ENCODE results near the gene TXLNG. TPM values are rescaled to one million over a fixed set of nuclear protein-coding genes. Genes with fewer than 3 reads are reported as not detected.

TXLNG gene
- total RNA-seq, 2 donors from 2014 or later = 10.9 to 12.9 TPM

DNA sequence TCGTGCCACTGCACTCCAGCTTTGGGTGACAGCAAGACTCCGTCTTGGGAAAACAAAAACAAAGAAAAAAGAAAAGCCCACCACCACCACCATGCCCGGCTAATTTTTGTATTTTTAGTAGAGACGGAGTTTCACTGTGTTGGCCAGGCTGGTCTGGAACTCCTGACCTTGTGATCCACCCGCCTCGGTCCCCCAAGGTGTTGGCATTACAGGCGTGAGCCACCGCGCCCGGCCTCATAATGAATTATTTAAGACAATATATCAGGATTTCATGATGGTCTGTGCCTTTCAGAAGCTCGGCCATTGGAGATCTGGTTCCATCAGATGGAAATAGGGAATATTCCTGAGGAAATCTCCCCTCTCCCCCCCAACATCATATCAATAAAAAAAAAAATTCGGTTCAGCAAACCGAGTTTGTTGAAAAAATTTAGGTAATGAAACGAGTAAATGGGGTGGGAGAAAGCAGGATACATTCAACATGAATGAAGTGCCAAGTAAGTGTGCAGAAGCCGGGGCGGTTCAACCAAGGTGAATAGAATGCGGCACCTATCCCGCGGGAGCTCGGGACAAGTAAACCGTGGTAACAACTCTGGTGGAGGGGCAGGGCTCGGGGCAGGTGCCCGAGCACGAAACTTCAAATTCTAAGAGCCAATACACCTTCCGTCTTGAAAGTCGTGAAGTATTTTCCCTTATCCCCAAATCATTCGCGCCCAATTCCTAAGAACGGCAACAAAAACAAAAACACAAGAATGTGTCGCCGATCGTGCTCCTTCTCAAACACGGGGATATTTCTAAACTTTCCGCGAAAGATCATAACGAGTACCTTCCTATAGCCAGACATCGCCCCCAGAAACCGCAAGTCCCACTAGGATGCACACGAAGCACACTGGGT lies 773 bp upstream of the TXLNG start:
- no peak for ATAC-seq
- intact Hi-C loops (cut with DNase I) = loop anchor here (10.0 kb wide), 1 partner anchor 61 kb away; no protein-coding TSS in a partner anchor
- TF ChIP-seq CTCF (IDR thresholded peaks at IDR 0.05) (no peak), POLR2A (IDR thresholded peaks at IDR 0.05) (no peak)

GRCh38 chrX:16786791-16787735 lies 797 bp downstream of the TXLNG start:
- no peak for TF ChIP-seq POLR2A (IDR thresholded peaks at IDR 0.05)
- no peak for TF ChIP-seq CTCF (IDR thresholded peaks at IDR 0.05)
- DNase-seq (peak in 3 of 4 donors; percentile 15 to 48 (median 24)), ATAC-seq (peak; percentile 3)
- intact Hi-C loops (cut with DNase I) = loop anchor here (10.0 kb wide), 1 partner anchor 62 kb away; no protein-coding TSS in a partner anchor
- peaks cover 4% of the 10 kb centered on the region for H3K4me1 ChIP-seq
- no peaks in the 10 kb centered on the region for H3K36me3 ChIP-seq (replicated peaks in 1 of 2; ENCODE audit: insufficient read depth in 1 of 2, low read depth in 2 of 2)
- 3 to 12% methylated on average over 8 to 39 of the region's 73 CpGs for WGBS, 2 donors
- peak overlapping the region; percentile 79 to 91 (median 82) for H3K27ac ChIP-seq
- no peaks in the 10 kb centered on the region for H3K27me3 ChIP-seq
- peak overlapping the region; percentile 31 to 45 for H3K4me3 ChIP-seq
- no peaks in the 10 kb centered on the region for H3K9me3 ChIP-seq

More for the DNA sequence above, 773 bp upstream of the TXLNG start:
- peaks cover 4% of the 10 kb centered on the region for H3K4me1 ChIP-seq
- no peaks in the 10 kb centered on the region for H3K36me3 ChIP-seq (replicated peaks in 1 of 2; ENCODE audit: insufficient read depth in 1 of 2, low read depth in 2 of 2)
- WGBS, 2 donors = 10 to 11% methylated on average over 28 to 37 of the region's 39 CpGs
- peak; percentile 15 to 60 (median 34) for DNase-seq
- H3K9me3 ChIP-seq = no peaks in the 10 kb centered on the region
- peak overlapping the region; percentile 4 to 41 for H3K4me3 ChIP-seq
- H3K27ac ChIP-seq = peak overlapping the region in 2 of 4 donors; percentile 62 to 80
- H3K27me3 ChIP-seq = no peaks in the 10 kb centered on the region

DNA sequence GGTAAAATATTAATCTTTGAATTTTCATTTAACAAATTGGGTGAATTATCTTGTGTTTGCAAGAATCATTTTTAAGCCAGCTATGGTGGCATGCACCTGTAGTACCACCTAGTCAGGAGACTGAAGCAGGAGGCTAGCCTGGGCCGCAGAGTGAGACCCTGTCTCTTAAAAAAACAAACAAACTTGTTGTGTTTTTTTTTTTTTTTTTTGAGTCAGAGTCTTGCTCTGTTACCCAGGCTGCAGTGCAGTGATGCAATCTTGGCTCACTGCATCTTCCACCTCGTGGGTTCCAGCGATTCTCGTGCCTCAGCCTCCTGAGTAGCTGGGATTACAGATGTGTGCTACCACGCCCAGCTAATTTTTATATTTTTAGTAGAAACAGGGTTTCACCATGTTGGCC lies 2.2 kb downstream of the TXLNG start:
- no peaks in the 10 kb centered on the region for H3K27me3 ChIP-seq
- ATAC-seq = no peak
- no peak for DNase-seq
- no peak for TF ChIP-seq CTCF (IDR thresholded peaks at IDR 0.05)
- no peak for TF ChIP-seq POLR2A (IDR thresholded peaks at IDR 0.05)
- no peaks in the 10 kb centered on the region for H3K36me3 ChIP-seq (replicated peaks in 1 of 2; ENCODE audit: insufficient read depth in 1 of 2, low read depth in 2 of 2)
- H3K4me1 ChIP-seq = peaks cover 4% of the 10 kb centered on the region
- intact Hi-C loops (cut with DNase I) = loop anchor here (10.0 kb wide), 1 partner anchor 64 kb away; no protein-coding TSS in a partner anchor
- no peak overlapping the region for H3K27ac ChIP-seq
- H3K4me3 ChIP-seq = no peak overlapping the region
- WGBS, 2 donors = 54 to 56% methylated on average over 4 to 5 of the region's 5 CpGs
- no peaks in the 10 kb centered on the region for H3K9me3 ChIP-seq

DNA sequence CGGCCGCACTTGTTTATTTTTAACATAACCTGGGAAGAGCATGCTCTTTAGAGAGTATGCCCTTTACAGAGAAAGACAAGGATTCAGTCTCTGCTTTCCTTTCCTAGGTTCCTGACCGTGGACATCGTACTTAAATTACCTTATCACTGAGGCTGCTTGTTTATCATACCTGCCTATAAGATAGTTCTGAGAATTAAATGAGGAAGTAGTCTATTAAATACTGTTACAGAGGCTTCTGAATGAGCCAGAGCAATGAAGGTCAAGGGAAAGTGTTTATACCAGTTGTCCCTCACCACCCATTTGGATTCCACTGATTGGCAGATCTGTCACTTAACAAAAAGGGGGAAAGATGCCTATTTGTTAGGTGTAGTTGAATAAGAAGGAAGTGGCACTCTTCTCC lies 10.0 kb downstream of the TXLNG start:
- 83 to 85% methylated on average over 4 of the region's 4 CpGs for WGBS, 2 donors
- TF ChIP-seq CTCF (IDR thresholded peaks at IDR 0.05) = no peak
- no peak for DNase-seq
- H3K9me3 ChIP-seq = no peaks in the 10 kb centered on the region
- H3K36me3 ChIP-seq (replicated peaks in 1 of 2; ENCODE audit: insufficient read depth in 1 of 2, low read depth in 2 of 2) = no peaks in the 10 kb centered on the region
- ATAC-seq = no peak
- no peak overlapping the region for H3K4me3 ChIP-seq
- intact Hi-C loops (cut with DNase I) = no loop called here
- no peaks in the 10 kb centered on the region for H3K4me1 ChIP-seq
- H3K27me3 ChIP-seq = no peaks in the 10 kb centered on the region
- H3K27ac ChIP-seq = no peak overlapping the region
